ENCODE measurements around the gene ZSWIM2.
"Not testable (repeated sequence)": the region's sequence is repeated elsewhere in the genome, so short reads cannot be mapped to it uniquely, and the experiment has no call there.

The ZSWIM2 gene

GRCh38 chr2:186827862-186828492 lies 21.0 kb downstream of the ZSWIM2 start:
- Histone ChIP-seq H3K4me3 (no peak overlapping the region), H3K9me3 (ENCODE audit: low read depth, low read length) (no peaks in the 10 kb centered on the region), H3K27ac (no peak overlapping the region), H3K36me3 (ENCODE audit: insufficient read depth, low read length) (no peaks in the 10 kb centered on the region), H3K9ac (ENCODE audit: insufficient read length) (no peak overlapping the region)
- DNase-seq (ENCODE audit: low read depth, low spot score), result no peak
- TF ChIP-seq POLR2AphosphoS5 (IDR thresholded peaks at IDR 0.05; ENCODE audit: borderline replicate concordance, low read depth, low read length) (no peak), EZH2 (IDR thresholded peaks at IDR 0.05) (no peak), FOXP2 (optimal IDR thresholded peaks at IDR 0.05; ENCODE audit: control extremely low read depth, extremely low read length, insufficient read depth) (no peak)

- DNase-seq (ENCODE audit: low read depth, low spot score), result no peak
- no peak overlapping the region for H3K27ac ChIP-seq
Observed at GRCh38 chr2:186827411-186827810, 21.6 kb downstream of the ZSWIM2 start.

GRCh38 chr2:186822323-186822722 lies 26.6 kb downstream of the ZSWIM2 start:
- Histone ChIP-seq H3K9me3 (ENCODE audit: low read depth, low read length) (no peaks in the 10 kb centered on the region), H3K4me3 (no peak overlapping the region), H3K36me3 (ENCODE audit: insufficient read depth, low read length) (no peaks in the 10 kb centered on the region), H3K27ac (no peak overlapping the region), H3K9ac (ENCODE audit: insufficient read length) (no peak overlapping the region)
- TF ChIP-seq POLR2AphosphoS5 (IDR thresholded peaks at IDR 0.05; ENCODE audit: borderline replicate concordance, low read depth, low read length), result no peak
- TF ChIP-seq FOXP2 (optimal IDR thresholded peaks at IDR 0.05; ENCODE audit: control extremely low read depth, extremely low read length, insufficient read depth), result no peak
- no peak for TF ChIP-seq EZH2 (IDR thresholded peaks at IDR 0.05)
- DNase-seq (ENCODE audit: low read depth, low spot score), result no peak

More at GRCh38 chr2:186827411-186827810, 21.6 kb downstream of the ZSWIM2 start:
- H3K9ac ChIP-seq (ENCODE audit: insufficient read length), result no peak overlapping the region
- no peaks in the 10 kb centered on the region for H3K36me3 ChIP-seq (ENCODE audit: insufficient read depth, low read length)
- H3K4me3 ChIP-seq, result no peak overlapping the region
- no peaks in the 10 kb centered on the region for H3K9me3 ChIP-seq (ENCODE audit: low read depth, low read length)
- TF ChIP-seq FOXP2 (optimal IDR thresholded peaks at IDR 0.05; ENCODE audit: control extremely low read depth, extremely low read length, insufficient read depth) (no peak), POLR2AphosphoS5 (IDR thresholded peaks at IDR 0.05; ENCODE audit: borderline replicate concordance, low read depth, low read length) (no peak), EZH2 (IDR thresholded peaks at IDR 0.05) (no peak)

GRCh38 chr2:186820303-186820702 lies 28.7 kb downstream of the ZSWIM2 start:
- H3K9me3 ChIP-seq (ENCODE audit: low read depth, low read length), result no peaks in the 10 kb centered on the region
- TF ChIP-seq POLR2AphosphoS5 (IDR thresholded peaks at IDR 0.05; ENCODE audit: borderline replicate concordance, low read depth, low read length) (no peak), EZH2 (IDR thresholded peaks at IDR 0.05) (no peak), FOXP2 (optimal IDR thresholded peaks at IDR 0.05; ENCODE audit: control extremely low read depth, extremely low read length, insufficient read depth) (no peak)
- H3K4me3 ChIP-seq, result no peak overlapping the region
- DNase-seq (ENCODE audit: low read depth, low spot score), result no peak
- H3K36me3 ChIP-seq (ENCODE audit: insufficient read depth, low read length), result no peaks in the 10 kb centered on the region
- H3K9ac ChIP-seq (ENCODE audit: insufficient read length), result no peak overlapping the region
- H3K27ac ChIP-seq, result no peak overlapping the region

GRCh38 chr2:186811760-186812159 lies 37.2 kb downstream of the ZSWIM2 start:
- H3K36me3 ChIP-seq (ENCODE audit: insufficient read depth, low read length); H3K4me3 ChIP-seq; H3K27ac ChIP-seq; H3K9me3 ChIP-seq (ENCODE audit: low read depth, low read length); H3K9ac ChIP-seq (ENCODE audit: insufficient read length); DNase-seq (ENCODE audit: low read depth, low spot score): not testable (repeated sequence)

GRCh38 chr2:186806591-186806990 lies 42.4 kb downstream of the ZSWIM2 start:
- H3K4me3 ChIP-seq, result no peak overlapping the region
- no peak overlapping the region for H3K9ac ChIP-seq (ENCODE audit: insufficient read length)
- H3K36me3 ChIP-seq (ENCODE audit: insufficient read depth, low read length), result no peaks in the 10 kb centered on the region
- H3K9me3 ChIP-seq (ENCODE audit: low read depth, low read length), result no peaks in the 10 kb centered on the region
- TF ChIP-seq POLR2AphosphoS5 (IDR thresholded peaks at IDR 0.05; ENCODE audit: borderline replicate concordance, low read depth, low read length) (no peak), FOXP2 (optimal IDR thresholded peaks at IDR 0.05; ENCODE audit: control extremely low read depth, extremely low read length, insufficient read depth) (no peak), EZH2 (IDR thresholded peaks at IDR 0.05) (no peak)
- peak overlapping the region; percentile 79 for H3K27ac ChIP-seq
- DNase-seq (ENCODE audit: low read depth, low spot score), result no peak

GRCh38 chr2:186798604-186799003 lies 50.4 kb downstream of the ZSWIM2 start:
- H3K27ac ChIP-seq; DNase-seq (ENCODE audit: low read depth, low spot score); H3K36me3 ChIP-seq (ENCODE audit: insufficient read depth, low read length); H3K9ac ChIP-seq (ENCODE audit: insufficient read length); H3K9me3 ChIP-seq (ENCODE audit: low read depth, low read length); H3K4me3 ChIP-seq: not testable (repeated sequence)

- Histone ChIP-seq H3K27ac (no peak overlapping the region), H3K4me3 (no peak overlapping the region), H3K9me3 (ENCODE audit: low read depth, low read length) (peaks cover 3% of the 10 kb centered on the region; the same call in 1 of the 2 replicates), H3K36me3 (ENCODE audit: insufficient read depth, low read length) (no peaks in the 10 kb centered on the region), H3K9ac (ENCODE audit: insufficient read length) (no peak overlapping the region)
- DNase-seq (ENCODE audit: low read depth, low spot score), result no peak
- no peak for TF ChIP-seq FOXP2 (optimal IDR thresholded peaks at IDR 0.05; ENCODE audit: control extremely low read depth, extremely low read length, insufficient read depth)
- TF ChIP-seq POLR2AphosphoS5 (IDR thresholded peaks at IDR 0.05; ENCODE audit: borderline replicate concordance, low read depth, low read length), result no peak
- no peak for TF ChIP-seq EZH2 (IDR thresholded peaks at IDR 0.05)
Observed at GRCh38 chr2:186784930-186785329, 64.0 kb downstream of the ZSWIM2 start.

- H3K36me3 ChIP-seq (ENCODE audit: insufficient read depth, low read length), result no peaks in the 10 kb centered on the region
- no peak overlapping the region for H3K4me3 ChIP-seq
- no peak overlapping the region for H3K9ac ChIP-seq (ENCODE audit: insufficient read length)
- H3K27ac ChIP-seq, result no peak overlapping the region
- no peak for DNase-seq (ENCODE audit: low read depth, low spot score)
- no peak for TF ChIP-seq EZH2 (IDR thresholded peaks at IDR 0.05)
- no peak for TF ChIP-seq POLR2AphosphoS5 (IDR thresholded peaks at IDR 0.05; ENCODE audit: borderline replicate concordance, low read depth, low read length)
- no peak for TF ChIP-seq FOXP2 (optimal IDR thresholded peaks at IDR 0.05; ENCODE audit: control extremely low read depth, extremely low read length, insufficient read depth)
- peaks cover 3% of the 10 kb centered on the region; the same call in 1 of the 2 replicates for H3K9me3 ChIP-seq (ENCODE audit: low read depth, low read length)
Observed at GRCh38 chr2:186783254-186783653, 65.7 kb downstream of the ZSWIM2 start.
